Measurements from ENCODE around the gene IQUB. TPM values are rescaled to one million over a fixed set of nuclear protein-coding genes. Genes with fewer than 3 reads are reported as not detected.
A peak's percentile ranks its signal among the peaks of the same experiment; 100 is the strongest.
"Not testable (repeated sequence)": the region's sequence is repeated elsewhere in the genome, so short reads cannot be mapped to it uniquely, and the experiment has no call there.

The IQUB gene
- polyA plus RNA-seq, 1 experiment = 0.02 TPM

- Histone ChIP-seq H3K36me3 (ENCODE audit: control insufficient read depth, insufficient read depth, low read length) (no peaks in the 10 kb centered on the region), H3K27me3 (ENCODE audit: control insufficient read depth, insufficient read depth, low read length) (no peaks in the 10 kb centered on the region), H3K4me3 (ENCODE audit: low read depth, low read length) (peak overlapping the region; percentile 79)
- ChIA-PET CTCF (interaction anchor here (0.6 kb wide), 1 partner anchor 19 kb away, joined by 3 read pairs; no protein-coding TSS in a partner anchor), POLR2A (no interaction called here)
- no peak for DNase-seq (ENCODE audit: low read depth)
- TF ChIP-seq CTCF (IDR thresholded peaks at IDR 0.05; ENCODE audit: insufficient read depth, low read depth, low read length) = no peak
These were observed 1.1 kb upstream of the IQUB start for GRCh38 chr7:123535517-123535916.

DNA sequence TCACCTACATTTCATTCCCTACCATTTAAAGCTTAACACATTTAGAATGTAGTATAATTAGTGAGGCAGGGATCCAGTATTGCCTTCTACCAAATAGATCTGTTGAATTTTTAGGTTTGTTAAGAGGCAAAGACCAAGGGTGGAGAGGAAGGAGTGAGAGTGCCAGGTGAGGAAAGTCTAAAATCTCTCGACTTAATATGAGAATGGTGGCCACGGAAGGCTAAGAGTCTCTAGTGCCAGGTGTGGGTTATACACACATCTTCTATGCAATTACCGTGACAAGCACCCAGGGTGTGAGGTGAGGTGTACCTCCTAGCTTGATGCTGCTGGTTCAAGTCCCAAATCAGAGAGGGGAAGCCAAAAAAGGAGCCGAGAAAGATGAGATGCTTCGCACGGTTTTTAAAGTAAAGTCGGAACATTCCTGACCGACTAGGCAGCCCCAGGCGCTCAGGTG is 439 bp downstream of the IQUB start:
- no peak for TF ChIP-seq CTCF (IDR thresholded peaks at IDR 0.05; ENCODE audit: insufficient read depth, low read depth, low read length)
- ChIA-PET CTCF (interaction anchor here (1.5 kb wide), 1 partner anchor 39 kb away, joined by 6 read pairs; no protein-coding TSS in a partner anchor), POLR2A (no interaction called here)
- Histone ChIP-seq H3K36me3 (ENCODE audit: control insufficient read depth, insufficient read depth, low read length) (no peaks in the 10 kb centered on the region), H3K4me3 (ENCODE audit: low read depth, low read length) (peak overlapping the region; percentile 79), H3K27me3 (ENCODE audit: control insufficient read depth, insufficient read depth, low read length) (no peaks in the 10 kb centered on the region)
- no peak for DNase-seq (ENCODE audit: low read depth)

DNA sequence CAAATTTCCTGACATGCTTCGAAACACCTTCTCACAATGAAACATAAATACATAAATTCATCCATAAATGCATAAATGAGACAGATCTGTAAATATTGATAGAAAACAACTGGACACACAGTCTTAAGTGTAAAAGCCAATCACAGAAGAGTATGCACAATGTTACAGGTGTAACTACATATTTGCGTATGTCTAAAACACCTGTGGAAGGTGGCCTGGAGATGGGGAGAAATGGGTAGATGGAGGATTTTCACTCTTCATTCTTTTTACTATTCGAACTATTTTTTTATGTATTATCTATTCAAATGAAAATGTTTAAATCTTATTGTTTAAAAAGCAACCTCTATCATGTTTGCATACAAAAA is 860 bp downstream of the IQUB start:
- Histone ChIP-seq H3K36me3 (ENCODE audit: control insufficient read depth, insufficient read depth, low read length) (no peaks in the 10 kb centered on the region), H3K4me3 (ENCODE audit: low read depth, low read length) (no peak overlapping the region), H3K27me3 (ENCODE audit: control insufficient read depth, insufficient read depth, low read length) (no peaks in the 10 kb centered on the region)
- DNase-seq (ENCODE audit: low read depth) = no peak
- TF ChIP-seq CTCF (IDR thresholded peaks at IDR 0.05; ENCODE audit: insufficient read depth, low read depth, low read length) = no peak
- ChIA-PET POLR2A (no interaction called here), CTCF (interaction anchor here (1.5 kb wide), 1 partner anchor 39 kb away, joined by 6 read pairs; no protein-coding TSS in a partner anchor)

DNA sequence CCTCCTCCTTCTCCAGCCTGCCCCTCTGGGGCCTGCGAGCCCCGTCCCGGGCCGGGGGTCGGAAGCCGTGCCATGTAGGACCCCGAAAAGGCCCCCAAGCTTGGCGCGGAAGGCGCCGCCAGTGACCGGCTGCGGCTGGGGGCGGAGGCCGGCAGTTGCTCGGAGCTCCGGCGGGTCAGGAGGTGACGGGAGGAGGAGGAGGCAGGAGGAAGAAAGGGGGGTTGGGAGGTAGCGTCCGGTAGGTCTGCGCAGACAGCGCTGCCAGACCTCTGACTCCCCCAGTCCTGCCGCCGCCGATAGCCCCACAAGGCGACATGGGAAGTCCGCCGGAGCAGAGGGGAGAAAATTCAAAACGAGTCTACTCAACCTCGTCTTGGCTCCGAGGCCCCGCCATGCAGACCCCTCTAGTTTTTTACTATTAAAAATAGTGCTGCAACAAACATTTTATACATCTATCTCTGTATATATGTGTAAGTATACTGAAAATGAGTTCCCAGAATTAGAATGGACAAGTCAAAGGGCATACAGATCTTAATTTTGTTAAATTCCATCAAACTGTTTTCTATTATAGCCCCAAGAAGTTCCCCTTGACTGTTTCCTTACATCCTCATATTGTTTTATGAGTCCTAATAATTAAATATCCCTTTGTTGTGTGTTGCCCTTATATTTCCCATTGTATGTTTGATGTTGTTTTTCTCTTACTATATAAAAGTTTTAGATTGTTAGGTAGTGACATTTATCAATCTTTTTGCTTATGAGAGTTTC is 1.4 kb downstream of the IQUB start:
- CTCF ChIA-PET = interaction anchor here (1.5 kb wide), 1 partner anchor 38 kb away, joined by 6 read pairs; no protein-coding TSS in a partner anchor
- H3K36me3 ChIP-seq (ENCODE audit: control insufficient read depth, insufficient read depth, low read length); POLR2A ChIA-PET; H3K27me3 ChIP-seq (ENCODE audit: control insufficient read depth, insufficient read depth, low read length); DNase-seq (ENCODE audit: low read depth): not testable (repeated sequence)
- peak overlapping the region; percentile 38 for H3K4me3 ChIP-seq (ENCODE audit: low read depth, low read length)

DNA sequence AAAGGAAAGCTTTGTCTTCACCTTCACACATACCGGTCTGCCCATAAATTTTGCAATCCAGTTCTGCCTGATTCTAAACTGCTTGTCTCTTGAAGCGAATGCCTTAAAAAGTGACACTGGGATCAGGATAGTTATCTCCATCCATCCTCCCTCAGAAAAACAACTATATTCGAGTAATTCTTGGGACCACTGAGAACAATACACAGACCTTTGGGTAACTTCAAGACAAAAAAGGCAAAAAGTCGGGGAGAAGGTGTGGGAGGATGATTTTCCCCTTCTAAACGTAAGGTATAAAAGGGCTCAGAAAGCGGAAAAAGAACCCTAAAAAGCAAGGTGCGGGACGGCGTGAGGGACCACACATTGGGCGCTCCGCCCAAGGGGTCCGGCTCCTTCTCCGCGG is 2.1 kb downstream of the IQUB start:
- H3K36me3 ChIP-seq (ENCODE audit: control insufficient read depth, insufficient read depth, low read length); DNase-seq (ENCODE audit: low read depth); H3K27me3 ChIP-seq (ENCODE audit: control insufficient read depth, insufficient read depth, low read length); POLR2A ChIA-PET; CTCF ChIA-PET: not testable (repeated sequence)
- H3K4me3 ChIP-seq (ENCODE audit: low read depth, low read length) = peak overlapping the region; percentile 38

GRCh38 chr7:123530035-123530591 is 4.3 kb downstream of the IQUB start:
- H3K36me3 ChIP-seq (ENCODE audit: control insufficient read depth, insufficient read depth, low read length); H3K27me3 ChIP-seq (ENCODE audit: control insufficient read depth, insufficient read depth, low read length); POLR2A ChIA-PET; H3K4me3 ChIP-seq (ENCODE audit: low read depth, low read length); DNase-seq (ENCODE audit: low read depth); CTCF ChIA-PET: not testable (repeated sequence)

Measured in BJ (cell line).